CD4-positive, alpha-beta T cell treated with Interleukin-6 for 4 hours (primary cell): ENCODE measurements around the gene NACC2.
A peak's percentile ranks its signal among the peaks of the same experiment; 100 is the strongest.
"Not testable (repeated sequence)": the region's sequence is repeated elsewhere in the genome, so short reads cannot be mapped to it uniquely, and the experiment has no call there.

Experiments
- DNase-seq: peaks from one replicate; pipeline ENCODE4 v3.0.0-alpha.2; 2020; ENCODE audit warnings: mixed read lengths

NACC2 gene

DNA sequence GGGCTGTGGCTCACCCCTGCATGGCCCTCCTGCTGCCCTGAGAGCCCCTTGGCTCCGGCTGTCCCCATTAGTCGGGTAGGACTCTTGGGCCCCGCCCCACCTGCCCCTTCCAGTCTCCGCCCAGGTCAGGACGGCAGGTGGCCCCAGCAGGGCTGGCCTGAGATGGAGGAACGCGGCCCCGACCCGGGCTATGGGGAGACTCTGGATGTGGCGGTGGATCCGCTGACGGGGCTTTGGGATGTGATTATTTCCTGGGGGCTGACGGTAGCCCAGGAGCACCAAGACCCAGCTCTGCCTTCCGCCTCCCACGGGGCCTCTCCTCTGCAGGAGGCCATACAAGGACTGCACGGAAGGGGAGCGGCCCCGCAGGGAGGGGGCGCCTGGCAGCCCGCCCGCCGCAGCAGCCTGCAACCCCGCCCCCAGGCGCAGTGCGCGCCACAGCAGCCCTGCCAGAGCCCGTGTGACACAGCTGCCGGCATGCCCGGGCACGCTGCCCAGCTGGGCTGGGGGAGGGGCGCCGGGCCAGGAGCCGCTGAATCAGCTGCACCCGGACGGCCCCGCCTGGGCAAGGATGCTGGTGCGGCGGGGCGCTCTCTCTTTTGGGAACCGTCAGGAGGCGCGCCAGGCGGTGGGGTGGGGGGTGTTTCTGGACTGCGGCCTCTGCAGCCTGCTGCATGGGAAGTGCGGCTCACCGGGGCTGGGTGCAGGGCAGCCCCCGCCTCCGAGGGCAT lies 14.4 kb upstream of the NACC2 start:
- peak; percentile 96 for DNase-seq

DNA sequence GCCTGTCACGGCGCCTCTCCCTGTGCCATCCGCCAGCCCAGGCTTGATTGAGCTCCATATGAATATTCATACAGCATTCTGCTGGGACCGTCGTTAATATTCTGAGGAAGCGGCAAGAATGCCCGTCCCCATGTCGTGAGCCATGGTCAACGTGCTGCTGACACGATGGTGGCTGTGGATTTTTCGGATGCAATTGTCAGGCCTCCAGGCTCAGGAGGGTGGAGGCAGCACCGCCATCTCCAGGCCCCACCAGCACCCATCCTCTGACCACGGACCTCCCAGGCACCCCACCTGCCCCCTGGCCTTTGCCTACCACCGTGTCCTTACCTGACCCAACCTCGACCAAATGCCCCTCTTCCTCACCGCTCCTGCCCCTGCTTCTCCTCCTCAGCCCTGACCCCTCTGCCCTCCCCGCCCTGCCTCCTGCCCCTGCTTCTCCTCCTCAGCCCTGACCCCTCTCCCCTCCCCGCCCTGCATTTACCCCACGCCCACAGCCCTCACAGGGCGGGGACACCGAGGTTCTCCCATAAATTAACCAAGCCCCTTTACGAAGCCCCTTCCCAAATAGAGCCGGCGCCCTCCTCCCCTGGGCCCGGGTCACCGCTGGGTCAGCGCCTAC lies 13.7 kb upstream of the NACC2 start:
- no peak for DNase-seq

DNA sequence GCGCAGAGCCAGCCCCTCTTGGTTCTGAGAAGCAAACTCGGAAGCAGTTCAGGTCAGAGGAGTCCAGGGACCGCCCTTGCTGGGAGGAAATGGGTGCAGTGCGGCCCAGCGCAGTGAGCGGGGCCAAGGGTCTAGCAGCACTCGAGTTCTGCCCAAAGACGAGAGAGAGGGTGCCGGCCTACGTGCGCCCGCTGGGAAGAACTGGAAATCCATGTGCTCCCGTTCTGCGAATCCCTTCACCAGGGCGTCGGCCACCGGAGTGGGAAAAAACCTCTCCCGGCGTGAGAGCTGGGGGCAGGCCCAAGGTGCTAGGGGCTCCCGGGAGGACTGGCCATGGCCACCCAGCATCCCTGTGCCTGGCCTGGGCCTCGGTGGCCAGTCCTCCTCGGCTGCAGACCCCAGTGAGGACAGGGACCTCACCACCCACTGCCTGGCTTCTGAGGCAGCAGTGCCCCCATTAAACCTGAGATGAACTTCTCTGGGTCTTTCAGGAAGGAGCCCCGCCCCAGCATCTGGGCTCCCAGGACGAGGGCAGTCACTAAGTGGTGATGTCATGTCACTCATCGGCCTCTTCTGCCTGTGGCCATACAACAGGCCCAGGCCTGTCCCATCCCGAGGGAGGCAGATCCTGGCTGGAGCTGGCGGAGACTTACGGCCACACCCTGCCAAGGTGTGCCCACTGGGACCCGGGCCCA lies 13.0 kb upstream of the NACC2 start:
- no peak for DNase-seq

DNA sequence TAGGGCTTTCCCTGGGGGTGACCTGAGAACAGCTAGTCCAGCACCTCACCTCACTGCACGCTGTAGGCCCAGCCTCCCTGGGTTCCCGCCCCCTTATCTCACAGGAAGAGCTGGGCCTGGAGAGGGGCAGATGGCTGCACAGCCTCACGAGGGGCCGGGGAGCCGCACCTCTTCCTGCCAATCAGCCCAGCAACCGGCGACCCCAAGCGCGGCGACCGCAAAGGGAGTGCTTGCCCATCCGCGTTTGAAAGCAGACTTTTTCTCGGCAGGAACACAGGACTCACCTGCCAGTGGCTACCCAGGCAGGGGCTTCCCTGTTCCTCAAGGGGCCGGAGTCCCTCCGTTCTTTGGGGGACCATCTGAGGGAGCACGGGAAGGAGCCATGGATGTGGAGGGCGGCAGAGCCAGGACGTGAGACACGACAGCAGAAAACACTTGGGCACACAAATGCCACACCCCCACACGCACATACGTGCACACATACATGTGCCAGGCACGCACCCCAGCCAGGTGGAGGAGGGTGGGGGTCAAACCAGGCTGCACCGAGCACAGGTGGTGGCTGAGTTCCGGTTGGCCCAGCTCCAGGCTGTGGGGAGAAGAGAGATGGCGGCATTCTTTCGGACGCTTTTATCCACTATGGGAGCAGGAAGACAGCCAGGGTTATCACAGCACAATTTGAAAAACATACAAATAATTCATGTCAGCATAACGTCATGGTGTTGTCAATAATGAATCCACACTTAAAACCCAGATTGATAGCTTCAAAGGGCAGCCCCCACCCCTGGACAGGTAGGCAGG lies 12.3 kb upstream of the NACC2 start:
- peak; percentile 69 for DNase-seq

DNA sequence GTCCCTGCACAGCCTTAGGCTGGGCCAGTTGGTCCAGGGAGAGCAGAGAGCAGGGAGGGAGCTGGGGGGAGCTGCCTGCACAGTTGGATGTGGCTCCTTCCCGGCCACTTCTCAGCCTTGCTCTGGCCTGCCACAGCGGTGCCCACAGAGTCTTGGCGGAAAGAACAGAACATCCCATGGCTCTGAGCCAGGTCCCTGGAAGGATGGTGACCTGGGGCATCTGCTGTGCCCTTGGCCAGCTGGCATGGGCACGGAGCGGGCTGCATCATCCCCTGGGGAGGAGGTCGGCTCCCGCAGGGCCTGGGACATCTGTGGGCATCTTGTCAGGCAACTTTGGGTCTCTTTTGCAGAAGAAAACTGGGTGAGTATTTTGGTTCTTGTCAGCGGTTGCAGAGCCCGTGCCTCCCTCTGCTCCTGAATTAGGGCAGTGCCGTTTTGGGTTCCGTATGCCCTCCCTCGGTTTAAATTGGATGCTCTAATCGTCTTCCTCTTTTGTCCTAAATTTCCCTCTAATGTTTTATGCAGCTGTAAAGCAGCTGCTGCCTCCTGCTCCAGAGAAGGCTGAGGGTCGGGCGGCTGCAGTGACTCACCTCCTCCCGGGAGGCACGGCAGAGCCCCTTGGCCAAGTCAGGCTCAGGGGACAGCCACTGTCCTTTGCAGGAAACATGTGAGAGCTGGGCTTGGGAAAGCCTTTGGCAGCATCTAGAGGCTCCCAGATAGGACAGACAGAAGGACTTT lies 10.5 kb upstream of the NACC2 start:
- DNase-seq, result no peak

DNA sequence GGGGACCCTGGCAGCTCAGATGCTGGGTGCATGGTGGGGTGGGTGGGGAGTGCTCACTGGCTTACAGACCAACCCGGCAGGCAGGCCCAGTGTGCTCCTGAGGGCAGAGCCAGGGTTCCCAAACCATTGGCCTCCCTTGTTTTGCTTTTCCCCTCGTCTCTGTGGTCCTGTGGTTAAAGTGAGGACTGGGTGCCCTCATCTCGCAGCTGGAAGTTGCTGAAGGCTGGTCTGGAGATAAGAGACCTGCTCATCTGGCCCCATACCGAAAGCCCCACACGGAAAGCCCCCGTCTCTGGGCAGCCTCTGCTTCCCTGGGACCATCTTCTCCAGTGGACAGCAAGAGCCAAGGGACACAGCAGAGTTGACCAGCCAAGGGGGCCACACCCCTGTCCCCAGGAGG lies 9.8 kb upstream of the NACC2 start:
- DNase-seq, result no peak

DNA sequence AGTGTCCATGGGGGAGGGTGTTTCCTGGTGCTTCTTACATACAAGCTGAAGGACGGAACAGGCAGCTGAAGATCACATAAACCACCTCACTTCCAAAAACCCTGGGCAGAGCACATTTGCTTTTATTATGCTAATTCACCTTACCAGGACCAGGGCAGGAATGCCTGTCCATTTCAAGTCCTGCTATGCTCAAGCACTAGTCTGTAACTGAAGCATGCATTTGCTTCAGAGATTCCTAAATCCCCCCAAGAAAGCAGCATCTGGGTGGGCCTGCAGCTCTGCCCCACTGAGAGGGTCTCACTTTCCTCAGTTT lies 9.4 kb upstream of the NACC2 start:
- no peak for DNase-seq

DNA sequence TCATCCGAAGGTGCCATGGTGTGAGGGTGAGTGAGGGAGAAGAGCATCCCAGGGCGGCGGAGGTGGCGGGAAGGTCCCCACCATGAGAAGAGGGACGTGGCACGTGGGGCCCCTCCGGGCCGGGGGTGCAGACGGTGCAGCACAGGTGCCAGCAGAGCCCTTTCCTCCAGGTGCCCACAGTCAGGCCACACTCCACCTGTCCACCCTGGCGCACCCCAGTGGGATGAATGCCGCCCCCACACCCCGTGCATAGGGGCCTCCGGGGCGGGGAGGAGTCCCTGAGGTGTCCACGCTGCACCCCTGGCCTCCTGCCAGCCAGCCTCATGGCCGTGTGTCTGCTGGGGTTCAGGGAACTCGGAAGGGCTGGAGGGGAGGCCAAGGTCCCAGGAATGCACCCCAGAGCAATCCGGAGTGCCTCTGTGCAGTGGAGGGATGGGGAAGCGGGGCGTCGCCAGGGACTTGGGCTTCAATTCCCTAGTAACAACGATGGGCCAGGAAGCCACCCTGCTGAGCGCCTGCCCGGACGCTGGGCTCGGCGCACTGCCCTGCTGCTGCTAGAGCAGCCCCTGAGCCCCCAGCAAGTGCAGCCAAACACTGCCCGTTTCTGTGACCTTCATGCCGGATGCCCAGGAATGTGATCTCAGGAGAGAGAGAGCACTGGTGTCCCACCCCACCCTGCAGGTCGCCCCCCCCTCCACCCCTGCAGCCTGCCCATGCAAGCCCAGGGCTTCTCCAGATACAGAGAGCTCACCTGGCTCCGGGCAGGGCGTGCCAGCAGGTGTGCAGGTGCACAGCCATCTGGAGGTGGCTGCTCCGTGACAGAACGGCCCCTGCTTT lies 8.8 kb upstream of the NACC2 start:
- no peak for DNase-seq

DNA sequence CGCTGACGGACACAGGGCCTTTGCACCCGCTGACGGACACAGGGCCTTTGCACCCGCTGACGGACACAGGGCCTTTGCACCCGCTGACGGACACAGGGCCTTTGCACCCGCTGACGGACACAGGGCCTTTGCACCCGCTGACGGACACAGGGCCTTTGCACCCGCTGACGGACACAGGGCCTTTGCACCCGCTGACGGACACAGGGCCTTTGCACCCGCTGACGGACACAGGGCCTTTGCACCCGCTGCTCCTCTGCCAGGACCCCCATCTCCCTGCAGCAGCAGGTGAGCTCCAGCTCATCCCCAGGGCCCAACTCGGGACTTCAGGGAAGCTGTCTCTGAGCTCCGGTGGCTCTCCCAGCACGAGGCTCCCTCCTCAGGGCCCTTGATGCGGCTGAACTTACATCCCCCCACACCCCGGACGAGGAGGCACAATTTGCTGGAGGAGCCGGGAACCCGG lies 6.6 kb upstream of the NACC2 start:
- DNase-seq, result not testable (repeated sequence)

DNA sequence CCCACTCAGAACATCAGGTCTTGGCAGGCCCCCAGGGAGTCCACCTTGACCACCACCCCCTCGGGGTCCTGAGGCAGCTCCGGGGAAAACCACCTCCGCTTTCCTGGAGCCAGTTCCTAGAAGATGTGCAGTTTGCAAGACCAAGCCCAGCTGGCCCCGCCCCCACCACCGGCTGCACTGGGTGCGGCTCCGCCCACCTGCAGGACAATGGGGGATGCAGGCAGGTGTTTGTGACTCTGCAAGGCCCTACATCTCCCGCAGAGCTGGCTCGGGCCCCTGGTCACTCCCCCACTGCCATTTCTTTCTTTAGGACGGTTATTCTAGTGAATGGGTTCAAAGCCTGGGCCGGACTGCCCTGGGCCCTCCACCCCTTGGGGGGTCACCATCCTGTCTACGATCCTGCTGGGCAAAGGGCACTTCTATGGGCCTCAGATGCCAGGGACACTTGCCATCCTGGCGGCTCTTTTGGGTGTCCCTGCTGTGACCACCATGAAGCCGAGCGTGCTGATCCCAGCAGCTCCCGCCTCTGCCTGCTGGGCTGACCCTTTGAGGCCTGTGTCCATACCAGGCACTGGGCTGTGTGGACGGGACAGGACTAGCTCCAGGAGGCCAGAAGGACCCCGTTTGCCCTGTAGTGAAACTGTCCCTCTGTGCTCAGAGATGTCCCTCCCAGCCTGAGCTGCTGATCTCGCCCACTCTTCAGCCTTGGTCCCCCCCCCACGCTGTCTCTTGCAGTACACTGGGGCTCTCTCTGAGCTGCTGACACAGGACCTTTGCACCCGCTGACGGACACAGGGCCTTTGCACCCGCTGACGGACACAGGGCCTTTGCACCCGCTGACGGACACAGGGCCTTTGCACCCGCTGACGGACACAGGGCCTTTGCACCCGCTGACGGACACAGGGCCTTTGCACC lies 5.9 kb upstream of the NACC2 start:
- no peak for DNase-seq

DNA sequence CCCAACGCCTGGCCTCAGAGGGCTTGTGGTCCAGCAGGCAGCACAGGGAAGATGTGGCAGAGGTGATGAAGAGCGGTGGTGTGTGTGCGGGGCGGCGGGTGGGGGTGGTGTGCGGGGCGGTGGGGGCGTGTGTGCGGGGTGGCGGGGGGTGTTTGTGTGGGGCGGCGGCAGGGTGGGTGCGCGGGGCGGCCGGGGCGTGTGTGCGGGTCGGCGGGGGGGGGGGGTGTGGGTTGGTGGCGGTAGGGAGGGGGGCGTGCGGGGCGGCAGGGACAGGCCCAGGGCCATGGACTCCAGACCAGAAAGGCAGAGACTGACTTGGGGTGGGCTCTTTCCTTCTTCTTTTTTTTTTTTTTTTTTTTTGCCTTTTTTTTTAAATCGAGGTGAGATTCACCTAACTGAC lies 4.5 kb upstream of the NACC2 start:
- no peak for DNase-seq

DNA sequence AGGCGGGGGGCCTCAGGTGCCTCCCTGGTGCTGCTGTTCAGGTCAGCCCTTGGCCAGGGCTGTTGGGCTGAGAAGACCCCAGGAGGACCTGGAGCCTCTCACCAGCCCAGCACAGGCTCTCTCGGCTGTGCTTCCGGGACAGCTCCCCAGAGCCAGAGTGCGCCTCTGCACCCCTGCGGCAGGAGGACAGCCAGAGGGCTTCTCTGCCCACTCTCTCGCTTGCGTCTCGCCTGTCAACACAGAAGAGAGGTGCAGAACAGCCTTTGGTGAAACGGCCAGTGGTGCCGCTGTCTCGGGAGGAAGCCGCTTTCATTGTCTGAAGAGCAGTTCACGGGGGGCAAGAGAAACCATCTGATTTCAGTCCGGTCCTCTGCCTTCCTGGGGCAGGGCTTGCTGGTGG lies 3.8 kb upstream of the NACC2 start:
- peak; percentile 30 for DNase-seq

DNA sequence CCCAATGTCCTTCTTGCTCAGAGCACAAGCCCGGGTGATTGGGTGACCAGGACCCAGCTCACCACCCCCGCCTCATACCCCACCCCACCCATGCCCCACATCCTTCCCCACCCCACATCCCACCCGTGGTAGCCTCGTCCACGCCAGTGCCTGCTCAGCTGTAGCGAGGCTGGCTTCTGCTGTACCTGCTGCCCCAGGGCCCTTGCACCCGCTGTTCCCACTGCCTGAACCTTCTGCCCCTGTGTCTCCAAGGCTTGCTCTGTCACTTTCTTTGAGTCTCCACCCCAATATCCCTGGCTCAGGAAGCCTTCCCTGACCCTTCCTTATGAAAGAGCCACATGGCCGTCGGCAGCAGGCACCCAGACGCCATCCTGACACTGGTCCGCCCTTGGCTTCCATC lies 3.1 kb upstream of the NACC2 start:
- no peak for DNase-seq

DNA sequence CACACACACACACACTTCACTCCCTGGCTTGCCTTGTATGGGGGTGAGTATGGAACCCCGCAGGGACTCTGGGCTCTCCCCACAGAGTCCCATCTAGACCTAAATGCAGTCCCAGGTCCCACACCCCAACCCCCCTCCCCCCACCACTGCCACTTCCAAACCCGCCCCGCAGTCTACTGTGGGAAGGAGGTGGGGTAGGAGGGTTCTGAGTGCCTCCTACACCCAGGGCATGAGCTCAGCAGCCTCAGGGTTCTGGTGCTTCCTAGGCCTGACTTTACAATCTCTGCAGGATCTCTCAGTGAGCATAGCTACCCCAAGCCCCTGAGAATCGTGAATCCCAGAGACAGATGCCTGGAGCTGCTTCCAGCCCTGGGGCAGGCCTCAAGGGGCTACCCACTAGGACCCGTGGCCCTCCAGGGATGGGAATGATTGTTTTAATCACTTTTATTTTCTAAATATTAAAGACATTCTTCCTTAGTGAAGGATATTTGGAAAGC lies 1.5 kb upstream of the NACC2 start:
- DNase-seq, result no peak

DNA sequence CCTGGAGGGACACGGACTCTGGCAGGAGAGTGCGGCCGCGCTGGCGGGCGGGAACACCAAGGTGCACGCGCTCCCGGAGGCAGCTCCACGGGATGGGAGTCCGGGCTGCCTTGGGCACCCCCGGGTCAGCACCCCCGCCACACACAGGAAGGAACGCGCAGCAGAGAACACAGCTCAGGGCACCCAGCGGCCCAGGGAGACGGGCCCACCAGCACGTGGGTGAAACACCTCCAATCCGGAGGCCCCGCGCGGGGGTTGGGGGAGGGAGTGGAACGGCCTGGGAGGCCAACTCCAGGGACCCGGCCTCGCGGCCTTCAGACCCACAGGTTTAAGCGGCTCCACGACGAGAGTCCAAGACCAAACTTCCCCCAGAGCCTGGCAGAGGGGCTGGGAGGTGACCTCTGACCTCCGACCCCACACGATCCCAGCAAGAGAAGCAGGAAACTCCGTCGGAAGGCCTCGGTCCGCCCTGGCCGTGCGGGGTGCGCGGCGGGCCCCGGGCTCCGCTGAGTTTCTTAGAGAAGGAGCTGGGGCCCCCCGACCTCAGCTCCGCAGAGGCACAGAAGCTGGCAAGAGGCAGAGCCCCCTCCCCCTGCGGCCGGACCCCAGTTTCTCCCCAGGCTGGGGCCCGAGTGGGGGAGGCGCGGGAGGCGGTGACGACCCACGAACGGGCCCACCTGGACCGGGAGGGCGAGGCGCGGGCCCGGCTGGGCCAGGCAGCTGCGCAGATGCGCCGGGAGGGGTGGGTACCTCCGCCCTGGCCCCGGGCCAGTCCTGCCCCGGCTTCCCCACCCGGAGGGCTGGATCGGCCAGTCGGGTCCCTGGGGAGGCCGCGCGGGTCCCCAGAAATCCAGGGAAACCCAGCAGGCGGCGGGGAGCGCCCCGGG lies 851 bp downstream of the NACC2 start:
- peak; percentile 64 for DNase-seq

DNA sequence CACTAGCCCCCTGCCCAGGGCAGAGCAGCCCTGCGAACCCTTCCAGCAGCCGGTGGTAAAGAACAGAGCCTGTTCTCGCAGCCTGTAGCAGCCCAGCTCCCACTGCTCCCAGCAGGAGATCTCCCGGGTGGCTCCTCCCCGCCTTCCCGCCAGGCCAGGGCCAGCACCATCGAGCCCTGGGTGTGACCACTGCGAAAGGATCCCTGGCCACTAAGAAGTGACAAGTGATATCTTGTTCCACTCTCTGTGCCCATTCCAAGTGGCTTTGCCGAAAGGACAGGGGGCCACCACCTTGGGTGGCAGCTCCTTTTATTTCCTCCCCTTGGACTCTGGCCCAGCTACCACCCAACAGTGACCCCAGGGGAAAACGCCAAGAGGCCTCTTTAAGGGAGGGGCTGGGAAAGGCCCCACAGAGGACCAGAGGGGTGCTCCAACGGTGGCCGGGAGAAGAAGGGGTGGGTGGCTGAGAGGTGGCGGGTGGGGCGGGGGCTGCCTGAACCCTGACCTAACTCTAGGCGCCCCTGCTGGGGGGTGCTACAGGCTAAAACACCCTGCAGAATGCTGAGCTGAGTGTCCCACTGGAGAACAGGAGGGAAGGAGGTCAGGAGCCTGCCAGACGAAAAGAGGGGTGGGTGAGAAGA lies 1.6 kb downstream of the NACC2 start:
- no peak for DNase-seq

DNA sequence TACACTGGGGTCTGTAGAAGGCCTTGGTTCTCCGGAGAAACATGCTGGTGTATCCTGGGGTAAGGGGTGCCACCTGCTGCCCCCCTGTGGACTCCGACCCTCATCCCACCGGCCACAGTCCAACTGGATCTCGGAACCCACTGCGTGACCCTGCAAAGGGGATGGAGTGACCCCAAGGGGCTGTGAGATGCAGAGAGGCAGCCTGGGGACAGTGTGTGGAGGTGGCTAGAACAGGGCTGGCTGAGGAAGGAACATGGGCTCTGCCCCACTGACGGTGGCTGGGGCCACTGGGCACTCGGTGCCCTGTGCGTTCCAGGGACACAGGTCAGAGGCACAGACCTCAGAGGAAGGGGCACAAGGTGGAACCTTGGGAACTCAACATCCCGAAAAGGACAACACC lies 2.3 kb downstream of the NACC2 start:
- no peak for DNase-seq

DNA sequence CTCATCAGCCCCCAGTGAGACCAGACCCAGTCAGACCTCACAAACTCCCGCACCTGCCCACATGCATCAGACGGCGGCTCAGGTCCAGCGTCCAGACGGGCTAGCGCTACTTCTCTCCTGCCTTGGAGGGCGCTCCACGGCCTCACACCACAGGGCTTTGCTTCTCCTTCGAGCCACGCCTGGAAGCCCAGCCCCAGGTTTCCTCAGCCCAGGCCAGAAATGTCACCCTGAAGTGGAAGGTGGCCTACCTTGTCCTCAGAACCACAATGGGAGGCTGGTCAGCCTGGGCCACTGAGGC lies 2.8 kb downstream of the NACC2 start:
- no peak for DNase-seq
